Right lobe of liver (tissue), 6 donors: Measurements from ENCODE around the gene IFT43. TPM values are rescaled to one million over a fixed set of nuclear protein-coding genes. Genes with fewer than 3 reads are reported as not detected.

ENCODE experiments used
- ATAC-seq, 4 donors: fragments of 200-7000 bp; cut with Tn5 transposase; one replicate each; pipeline ENCODE4 v1.9.1; 2020; ENCODE audit warnings: mild to moderate bottlenecking in 4 of 4, moderate library complexity in 4 of 4
- DNase-seq, 3 donors: peaks; one replicate each; pipeline ENCODE4 v3.0.0-alpha.2; 2020
- H3K27ac ChIP-seq, 3 donors: fragments of 200-600 bp; one replicate each; pipeline ENCODE4 v1.8.0; 2022
- H3K27me3 ChIP-seq, 2 donors: fragments of 200-600 bp; one replicate each; pipeline ENCODE4 v1.8.0; 2022
- H3K36me3 ChIP-seq, 4 donors: fragments of 200-600 bp; sonication (generic) in 1 of 4; one replicate each; pipeline versions ENCODE4 v1.5.1 to v1.8.0; 2017 to 2022; ENCODE audit warnings: control low read depth in 1 of 4
- H3K4me1 ChIP-seq, 4 donors: fragments of 200-600 bp; sonication (generic) in 1 of 4; one replicate each; pipeline versions ENCODE4 v1.5.1 to v1.8.0; 2017 to 2022; ENCODE audit warnings: control low read depth in 1 of 4
- H3K4me3 ChIP-seq, 3 donors: fragments of 200-600 bp; one replicate each; pipeline ENCODE4 v1.8.0; 2022
- H3K9me3 ChIP-seq, 4 donors: fragments of 200-600 bp; sonication (generic) in 1 of 4; one replicate each; pipeline versions ENCODE4 v1.5.1 to v1.8.0; 2017 to 2022; ENCODE audit warnings: control low read depth in 1 of 4
- POLR2A ChIP-seq: fragments of 450-650 bp; IDR thresholded peaks from one replicate; pipeline ENCODE4 v1.6.1; 2017; ENCODE audit warnings: antibody characterized with exemption, mild to moderate bottlenecking
- WGBS: methylation state at CpG from one replicate; pipeline ENCODE4 v1.1.6; 2018; ENCODE audit warnings: low coverage, low lambda C conversion rate; ENCODE audit not compliant: insufficient coverage; ENCODE audit errors: missing lambda C conversion rate; 5-methylcytosine and 5-hydroxymethylcytosine counted together
- intact Hi-C, 2 donors: fragments of 100-400 bp; cut with DNase I; formaldehyde crosslinking; loops; one replicate each; pipeline versions ENCODE4 v1.11.2 to v1.14.1; 2022
- total RNA-seq, 6 experiments: library from RNA; depleted of rRNA in 2 of 6; stranded (reverse); fragments of >200 nt in 2 of 6; fragmentation: NEBNext Ultra II Directional in 3 of 6; extraction: Animal tissue kit (Norgen Biotek cat#: 25700) in 3 of 6; gene quantifications; one replicate each; pipeline versions ENCODE4 v1.1.0 to v1.2.4, GENCODE V29; 2016 to 2023
- TF ChIP-seq, protein P1 (sequence below), 4 donors: fragments of 200-600 bp in 3 of 4; fragments of 450-650 bp in 1 of 4; IDR thresholded peaks; one replicate each; pipeline versions ENCODE4 v1.5.1 to v1.8.0; 2016 to 2022; ENCODE audit warnings: antibody characterized with exemption in 4 of 4, mild to moderate bottlenecking in 2 of 4
- donor health status: DM: no; HTN: yes; CAD: no.
- donor health status: DM: no; HTN: no; CAD: no.
- donor health status: DM: no; HTN: no; CAD: no.
- donor health status: DM: no; HTN: yes; CAD: no.
- donor health status: DM: no; HTN: yes; CAD: no.

IFT43 gene
- total RNA-seq, 6 experiments from 2014 or later, result 13.8 to 36.6 (median 20.7) TPM

DNA sequence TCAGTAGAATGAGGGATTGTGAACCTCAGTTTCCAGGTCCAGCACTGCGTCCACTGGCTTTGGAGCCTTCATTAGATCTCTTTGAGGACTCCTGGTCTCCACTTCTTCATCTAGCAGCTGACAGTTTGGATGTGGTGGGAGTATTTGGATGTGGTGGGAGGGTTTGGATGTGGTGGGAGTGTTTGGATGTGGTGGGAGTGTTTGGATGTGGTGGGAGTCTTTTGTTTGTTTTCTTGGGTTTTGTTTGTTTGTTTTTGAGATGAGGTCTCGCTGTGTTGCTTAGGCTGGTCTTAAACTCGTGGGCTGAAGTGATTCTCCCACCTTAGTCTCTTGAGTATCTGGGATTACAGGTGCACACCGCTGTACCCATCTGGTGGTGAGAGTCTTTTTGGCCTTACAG is 64.7 kb downstream of the IFT43 start:
- DNase-seq, result no peak
- Histone ChIP-seq H3K4me1 (no peaks in the 10 kb centered on the region), H3K4me3 (no peak overlapping the region), H3K27ac (no peak overlapping the region), H3K27me3 (no peaks in the 10 kb centered on the region), H3K9me3 (no peaks in the 10 kb centered on the region), H3K36me3 (no peaks in the 10 kb centered on the region)
- no peak for ATAC-seq
- intact Hi-C loops, result loop anchor here (10.0 kb wide), 2 partner anchors 305 to 345 kb away; no protein-coding TSS in a partner anchor
- TF ChIP-seq, protein P1, sequence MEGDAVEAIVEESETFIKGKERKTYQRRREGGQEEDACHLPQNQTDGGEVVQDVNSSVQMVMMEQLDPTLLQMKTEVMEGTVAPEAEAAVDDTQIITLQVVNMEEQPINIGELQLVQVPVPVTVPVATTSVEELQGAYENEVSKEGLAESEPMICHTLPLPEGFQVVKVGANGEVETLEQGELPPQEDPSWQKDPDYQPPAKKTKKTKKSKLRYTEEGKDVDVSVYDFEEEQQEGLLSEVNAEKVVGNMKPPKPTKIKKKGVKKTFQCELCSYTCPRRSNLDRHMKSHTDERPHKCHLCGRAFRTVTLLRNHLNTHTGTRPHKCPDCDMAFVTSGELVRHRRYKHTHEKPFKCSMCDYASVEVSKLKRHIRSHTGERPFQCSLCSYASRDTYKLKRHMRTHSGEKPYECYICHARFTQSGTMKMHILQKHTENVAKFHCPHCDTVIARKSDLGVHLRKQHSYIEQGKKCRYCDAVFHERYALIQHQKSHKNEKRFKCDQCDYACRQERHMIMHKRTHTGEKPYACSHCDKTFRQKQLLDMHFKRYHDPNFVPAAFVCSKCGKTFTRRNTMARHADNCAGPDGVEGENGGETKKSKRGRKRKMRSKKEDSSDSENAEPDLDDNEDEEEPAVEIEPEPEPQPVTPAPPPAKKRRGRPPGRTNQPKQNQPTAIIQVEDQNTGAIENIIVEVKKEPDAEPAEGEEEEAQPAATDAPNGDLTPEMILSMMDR (IDR thresholded peaks at IDR 0.05), result no peak
- WGBS, result 85% methylated on average over 4 of the region's 4 CpGs

DNA sequence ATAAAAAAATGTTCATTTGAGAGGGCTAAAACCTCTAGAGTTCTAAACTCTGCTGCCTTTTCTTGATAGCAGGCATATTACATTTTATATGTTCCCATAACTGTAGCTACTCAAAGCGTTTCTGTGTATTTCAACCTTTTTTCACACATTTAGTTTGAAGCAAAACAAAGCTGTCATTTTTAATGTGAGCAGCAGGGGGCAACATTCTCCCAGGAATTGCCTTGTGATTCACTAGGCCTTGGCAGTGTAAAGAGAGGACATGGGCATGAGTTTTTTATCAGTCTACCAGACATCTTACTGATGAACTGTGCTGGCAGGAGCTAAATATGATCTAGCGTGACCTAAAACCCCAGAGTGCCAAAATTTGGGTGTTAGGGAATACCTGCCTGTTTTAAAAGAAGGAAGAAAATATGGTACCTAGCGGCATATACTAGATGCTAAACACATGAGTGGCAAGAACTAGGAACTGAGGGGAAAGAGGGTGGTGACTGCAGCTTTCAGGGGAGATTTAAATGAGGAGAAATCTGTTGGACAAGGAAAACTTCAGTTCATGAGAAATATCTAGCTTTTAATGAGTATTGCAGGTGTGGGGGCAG is 65.3 kb downstream of the IFT43 start:
- DNase-seq (peak in 1 of 3 donors; percentile 48), ATAC-seq (peak; percentile 68 to 82 (median 74))
- Histone ChIP-seq H3K27ac (no peak overlapping the region), H3K4me1 (no peaks in the 10 kb centered on the region), H3K27me3 (no peaks in the 10 kb centered on the region), H3K4me3 (no peak overlapping the region), H3K36me3 (no peaks in the 10 kb centered on the region), H3K9me3 (no peaks in the 10 kb centered on the region)
- TF ChIP-seq, protein P1 (IDR thresholded peaks at IDR 0.05), result peak; percentile 72 to 87 (median 76)
- no peak for TF ChIP-seq POLR2A
- intact Hi-C loops, result loop anchor here (10.0 kb wide), 2 partner anchors 304 to 344 kb away; no protein-coding TSS in a partner anchor
- 38% methylated on average over 3 of the region's 3 CpGs for WGBS

DNA sequence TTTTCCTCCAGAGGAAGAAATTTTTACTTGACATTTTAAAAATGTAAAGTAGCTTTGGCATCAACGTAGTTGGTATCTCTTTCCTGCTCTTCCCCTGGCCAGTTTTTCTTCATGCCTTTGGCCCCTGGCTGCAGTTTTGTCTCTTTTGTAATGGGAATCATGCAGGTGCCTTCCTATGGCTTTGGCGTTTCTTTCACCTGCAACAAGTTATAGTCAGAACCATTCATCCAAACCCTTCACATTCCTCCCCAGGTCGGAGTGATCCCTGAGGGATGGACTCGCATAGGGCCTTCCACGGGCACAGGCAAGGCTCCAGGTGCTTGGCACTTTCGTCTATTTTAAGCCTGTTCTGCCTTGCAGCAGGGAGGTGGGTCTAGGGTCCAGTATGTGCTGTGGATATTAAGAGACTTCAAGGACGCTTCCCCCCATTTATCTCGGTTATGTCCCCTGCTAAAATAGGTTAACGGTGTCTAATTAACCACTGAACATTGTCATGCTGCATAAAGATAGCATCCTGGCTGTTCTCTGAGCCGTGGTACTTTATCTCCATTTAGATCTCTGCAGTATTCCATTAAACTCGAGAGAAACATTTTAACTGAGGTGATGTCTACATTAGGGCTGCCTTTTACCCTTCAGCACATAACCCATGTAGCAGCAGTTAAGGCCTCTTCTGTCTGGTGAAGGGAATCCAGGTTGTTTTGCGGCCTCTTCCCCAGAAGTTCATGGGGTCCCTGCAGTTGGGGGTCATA is 66.3 kb downstream of the IFT43 start:
- H3K4me3 ChIP-seq, result no peak overlapping the region
- DNase-seq, result no peak
- intact Hi-C loops, result loop anchor here (10.0 kb wide), 2 partner anchors 303 to 343 kb away; no protein-coding TSS in a partner anchor
- no peak overlapping the region for H3K27ac ChIP-seq
- H3K4me1 ChIP-seq, result no peaks in the 10 kb centered on the region
- WGBS, result 92% methylated on average over 6 of the region's 12 CpGs
- TF ChIP-seq, protein P1 (IDR thresholded peaks at IDR 0.05), result no peak
- no peak for TF ChIP-seq POLR2A
- no peaks in the 10 kb centered on the region for H3K36me3 ChIP-seq
- H3K9me3 ChIP-seq, result no peaks in the 10 kb centered on the region
- no peak for ATAC-seq
- no peaks in the 10 kb centered on the region for H3K27me3 ChIP-seq

DNA sequence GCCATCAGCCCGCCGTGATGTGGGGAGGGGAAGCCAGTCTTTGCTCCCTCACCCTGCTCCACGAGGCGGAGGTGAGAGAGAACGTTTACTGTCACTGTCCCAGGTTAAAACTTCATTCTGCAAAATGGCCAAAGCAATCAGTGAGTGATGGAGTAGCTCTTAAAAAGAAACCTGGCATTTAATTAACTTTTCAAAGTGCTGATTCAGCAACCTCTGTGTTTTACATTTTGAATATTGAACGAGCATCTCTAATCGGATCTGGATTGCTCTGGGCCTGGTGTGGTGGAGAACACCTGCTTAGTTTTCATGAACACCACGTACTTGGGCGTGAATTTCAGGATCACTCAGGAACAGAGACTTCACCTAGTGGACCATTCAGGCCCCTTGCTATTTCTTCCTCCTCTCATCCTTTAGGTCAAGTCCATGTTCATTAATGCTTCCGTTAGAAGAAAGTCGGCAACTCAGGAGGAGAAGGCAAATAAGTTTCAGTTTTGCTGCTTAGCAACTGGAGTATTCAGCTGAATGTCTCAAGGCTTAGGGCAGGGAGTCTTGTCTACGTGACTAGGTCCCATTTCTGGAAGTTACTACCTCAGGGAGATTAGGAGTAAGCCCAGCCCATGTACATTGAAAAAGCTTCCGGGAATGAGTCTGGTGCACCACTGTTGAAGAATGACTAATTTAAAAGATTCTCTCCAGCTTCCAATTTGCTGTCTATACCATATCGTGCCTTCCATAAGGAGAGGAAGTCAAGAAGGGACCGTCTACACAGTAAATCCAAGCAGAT is 68.2 kb downstream of the IFT43 start:
- no peaks in the 10 kb centered on the region for H3K4me1 ChIP-seq
- H3K27ac ChIP-seq, result no peak overlapping the region
- no peak for TF ChIP-seq POLR2A
- TF ChIP-seq, protein P1 (IDR thresholded peaks at IDR 0.05), result no peak
- 80% methylated on average over 13 of the region's 15 CpGs for WGBS
- peaks cover 0 to 1% (median 0%) of the 10 kb centered on the region in 4 donors for H3K36me3 ChIP-seq
- no peak for DNase-seq
- ATAC-seq, result no peak
- H3K27me3 ChIP-seq, result no peaks in the 10 kb centered on the region
- no peak overlapping the region for H3K4me3 ChIP-seq
- intact Hi-C loops, result loop anchor here (10.0 kb wide), 2 partner anchors 301 to 341 kb away; no protein-coding TSS in a partner anchor
- H3K9me3 ChIP-seq, result no peaks in the 10 kb centered on the region
